Liver (tissue), 3 donors: Measurements from ENCODE around the gene WDHD1.
"Not testable (repeated sequence)": the region's sequence is repeated elsewhere in the genome, so short reads cannot be mapped to it uniquely, and the experiment has no call there.

Experiments used
- ATF3 ChIP-seq: IDR thresholded peaks from 2 replicates; pipeline ENCODE4 v1.6.1; 2016; ENCODE audit warnings: antibody characterized with exemption
- CTCF ChIP-seq: fragments of 150-350 bp; IDR thresholded peaks from 2 replicates; pipeline ENCODE4 v1.5.1; 2017; ENCODE audit warnings: improper control_type of control experiment, low read depth, low read length; ENCODE audit not compliant: missing input control
- EGR1 ChIP-seq, 2 donors: IDR thresholded peaks; 2 replicates each; pipeline ENCODE4 v1.6.1; 2016 to 2018; ENCODE audit warnings: antibody characterized with exemption in 2 of 2, low read depth in 2 of 2
- FOXA1 ChIP-seq: IDR thresholded peaks from 2 replicates; pipeline ENCODE4 v1.6.1; 2016; ENCODE audit warnings: antibody characterized with exemption
- GABPA ChIP-seq, 2 donors: IDR thresholded peaks in 1 of 2; conservative IDR thresholded peaks in 1 of 2; 2 replicates each; pipeline ENCODE4 v1.6.1; 2016; ENCODE audit warnings: antibody characterized with exemption in 2 of 2, mild to moderate bottlenecking in 1 of 2, moderate library complexity in 1 of 2
- JUND ChIP-seq, 2 donors: IDR thresholded peaks; 2 replicates each; pipeline ENCODE4 v1.6.1; 2016; ENCODE audit warnings: antibody characterized with exemption in 2 of 2
- MAX ChIP-seq: IDR thresholded peaks from 2 replicates; pipeline ENCODE4 v1.6.1; 2016; ENCODE audit warnings: antibody characterized with exemption
- NR2F2 ChIP-seq: IDR thresholded peaks from 2 replicates; pipeline ENCODE4 v1.6.1; 2016; ENCODE audit warnings: antibody characterized with exemption
- REST ChIP-seq: IDR thresholded peaks from 2 replicates; pipeline ENCODE4 v1.6.1; 2016; ENCODE audit warnings: antibody characterized with exemption, mild to moderate bottlenecking
- RXRA ChIP-seq, 2 donors: IDR thresholded peaks; 2 replicates each; pipeline ENCODE4 v1.6.1; 2017 to 2018; ENCODE audit warnings: antibody characterized with exemption in 2 of 2, mild to moderate bottlenecking in 1 of 2
- SP1 ChIP-seq: IDR thresholded peaks from 2 replicates; pipeline ENCODE4 v1.6.1; 2018; ENCODE audit warnings: antibody characterized with exemption, mild to moderate bottlenecking
- TAF1 ChIP-seq: conservative IDR thresholded peaks from 2 replicates; pipeline ENCODE4 v1.6.1; 2016; ENCODE audit warnings: antibody characterized with exemption, mild to moderate bottlenecking
- YY1 ChIP-seq: IDR thresholded peaks from 2 replicates; pipeline ENCODE4 v1.6.1; 2016; ENCODE audit warnings: antibody characterized with exemption, mild to moderate bottlenecking
- ZBTB33 ChIP-seq: IDR thresholded peaks from 2 replicates; pipeline ENCODE4 v1.6.1; 2016; ENCODE audit warnings: antibody characterized with exemption
- donor health status: healthy.
- donor health status: healthy.

GRCh38 chr14:54908973-54909372, 117.9 kb downstream of the WDHD1 start:
- not testable (repeated sequence) for TF ChIP-seq CTCF; EGR1 (IDR thresholded peaks at IDR 0.05; ENCODE audit: low read depth in 2 of 2); FOXA1; REST; MAX; GABPA (IDR thresholded peaks at IDR 0.05 in 1 of 2, conservative IDR thresholded peaks at IDR 0.05 in 1 of 2); SP1; NR2F2; YY1; ZBTB33; TAF1; RXRA (IDR thresholded peaks at IDR 0.05); ATF3; JUND (IDR thresholded peaks at IDR 0.05)
